WTC11 (cell line): ENCODE data around the gene SLC5A2. TPM values are rescaled to one million over a fixed set of nuclear protein-coding genes. Genes with fewer than 3 reads are reported as not detected.

Source experiments
- ATAC-seq: fragments of 200-7000 bp; cut with Tn5 transposase; 2 replicates; pipeline ENCODE4 v1.10.0; 2021; ENCODE audit warnings: mild to moderate bottlenecking, moderate library complexity
- CTCF ChIA-PET: fragments of 300-600 bp; sonication (Branson Sonifier 250); formaldehyde crosslinking; loops from one replicate; lab custom pipeline; 2021; ENCODE audit warnings: antibody characterized with exemption; lab: Charles Lee
- POLR2A ChIA-PET: fragments of 350-600 bp; sonication (Branson Sonifier 250); formaldehyde crosslinking; loops from one replicate; lab custom pipeline; 2021; ENCODE audit warnings: antibody characterized with exemption; lab: Charles Lee
- DNase-seq: peaks from one replicate; pipeline ENCODE4 v3.0.0; 2021; ENCODE audit warnings: low spot score
- H3K27ac Mint-ChIP-seq: 2 replicates; pipeline ENCODE4 v1.8.0; 2021; ENCODE audit warnings: mixed read lengths
- H3K27me3 Mint-ChIP-seq: 2 replicates; pipeline ENCODE4 v1.8.0; 2021; ENCODE audit warnings: low read depth, mild to moderate bottlenecking, moderate library complexity, mixed read lengths
- H3K36me3 Mint-ChIP-seq: 2 replicates; pipeline ENCODE4 v1.8.0; 2021; ENCODE audit warnings: mixed read lengths
- H3K4me1 Mint-ChIP-seq: 2 replicates; pipeline ENCODE4 v1.8.0; 2022; ENCODE audit warnings: mixed read lengths
- H3K4me3 Mint-ChIP-seq: 2 replicates; pipeline ENCODE4 v1.8.0; 2021; ENCODE audit warnings: mild to moderate bottlenecking, moderate library complexity, mixed read lengths
- H3K9me3 Mint-ChIP-seq: 2 replicates; pipeline ENCODE4 v1.8.0; 2021; ENCODE audit warnings: mixed read lengths
- ELF4 ChIP-seq: sonication (generic); formaldehyde crosslinking; IDR thresholded peaks from 2 replicates; pipeline ENCODE4 v1.8.1; 2022; ENCODE audit warnings: low read depth, mild to moderate bottlenecking, moderate library complexity, missing genetic modification reagents
- ETV6 ChIP-seq: sonication (generic); formaldehyde crosslinking; IDR thresholded peaks from 2 replicates; pipeline ENCODE4 v1.8.1; 2022; ENCODE audit warnings: mild to moderate bottlenecking, missing genetic modification reagents
- FOXK1 ChIP-seq: sonication (generic); formaldehyde crosslinking; IDR thresholded peaks from 2 replicates; pipeline ENCODE4 v1.8.0; 2022; ENCODE audit warnings: mild to moderate bottlenecking, moderate library complexity, missing genetic modification reagents
- GRHL2 ChIP-seq: fragments of 250-450 bp; sonication (Bioruptor Pico); IDR thresholded peaks from 2 replicates; pipeline ENCODE4 v1.8.0; 2022; ENCODE audit warnings: mild to moderate bottlenecking, moderate library complexity; ENCODE audit not compliant: insufficient replicate concordance, severe bottlenecking
- GTF2I ChIP-seq: fragments of 250-450 bp; sonication (Bioruptor Pico); conservative IDR thresholded peaks from 2 replicates; pipeline ENCODE4 v1.4.0; 2021; ENCODE audit warnings: mild to moderate bottlenecking
- HMGA2 ChIP-seq: fragments of 250-450 bp; sonication (Bioruptor Pico); IDR thresholded peaks from 2 replicates; pipeline ENCODE4 v1.4.0; 2021; ENCODE audit warnings: mild to moderate bottlenecking, moderate library complexity
- NFYB ChIP-seq: sonication (generic); formaldehyde crosslinking; conservative IDR thresholded peaks from 2 replicates; pipeline ENCODE4 v1.8.0; 2022; ENCODE audit warnings: low read depth, missing genetic modification reagents
- NR1H2 ChIP-seq: sonication (generic); formaldehyde crosslinking; IDR thresholded peaks from 2 replicates; pipeline ENCODE4 v1.9.0; 2021; ENCODE audit warnings: mild to moderate bottlenecking, moderate library complexity, missing genetic modification reagents
- PRRX2 ChIP-seq: fragments of 250-450 bp; sonication (Bioruptor Pico); IDR thresholded peaks from 2 replicates; pipeline ENCODE4 v1.8.0; 2021; ENCODE audit warnings: mild to moderate bottlenecking
- RORB ChIP-seq: fragments of 250-450 bp; sonication (Bioruptor Pico); IDR thresholded peaks from 2 replicates; pipeline ENCODE4 v1.9.0; 2021; ENCODE audit warnings: mild to moderate bottlenecking
- TCF7 ChIP-seq: sonication (generic); formaldehyde crosslinking; IDR thresholded peaks from 2 replicates; pipeline ENCODE4 v1.8.0; 2022; ENCODE audit warnings: mild to moderate bottlenecking, low read depth, missing genetic modification reagents, moderate library complexity
- TEAD1 ChIP-seq: sonication (generic); formaldehyde crosslinking; IDR thresholded peaks from 2 replicates; pipeline ENCODE4 v1.8.0; 2022; ENCODE audit warnings: mild to moderate bottlenecking, missing genetic modification reagents
- TEAD4 ChIP-seq: sonication (generic); formaldehyde crosslinking; IDR thresholded peaks from 2 replicates; pipeline ENCODE4 v1.8.0; 2022; ENCODE audit warnings: mild to moderate bottlenecking, missing genetic modification reagents
- TP53 ChIP-seq: sonication (generic); formaldehyde crosslinking; IDR thresholded peaks from 2 replicates; pipeline ENCODE4 v1.8.1; 2023; ENCODE audit warnings: mild to moderate bottlenecking, missing genetic modification reagents
- total RNA-seq: library from RNA; stranded (reverse); gene quantifications from 3 replicates; pipeline ENCODE4 v1.2.3, GENCODE V29; 2021
- TF ChIP-seq, protein P1 (sequence below): fragments of 250-450 bp; sonication (Bioruptor Pico); IDR thresholded peaks from 2 replicates; pipeline ENCODE4 v1.8.0; 2021; ENCODE audit warnings: mild to moderate bottlenecking
- TF ChIP-seq, protein P2 (sequence below): fragments of 250-450 bp; sonication (Bioruptor Pico); IDR thresholded peaks from 2 replicates; pipeline ENCODE4 v2.1.2; 2022; ENCODE audit warnings: mild to moderate bottlenecking, moderate library complexity
- TF ChIP-seq, protein P3 (sequence below): fragments of 250-450 bp; sonication (Bioruptor Pico); IDR thresholded peaks from 2 replicates; pipeline ENCODE4 v1.9.0; 2021; ENCODE audit warnings: moderate library complexity, mild to moderate bottlenecking, inconsistent platforms, borderline replicate concordance
- TF ChIP-seq, protein P4 (sequence below): sonication (generic); formaldehyde crosslinking; IDR thresholded peaks from 2 replicates; pipeline ENCODE4 v1.8.1; 2023; ENCODE audit warnings: mild to moderate bottlenecking, missing genetic modification reagents, moderate library complexity
- TF ChIP-seq, protein P5 (sequence below): fragments of 250-450 bp; sonication (Bioruptor Pico); IDR thresholded peaks from 2 replicates; pipeline ENCODE4 v1.9.0; 2021; ENCODE audit warnings: mild to moderate bottlenecking, borderline replicate concordance
- TF ChIP-seq, protein P6 (sequence below): sonication (generic); formaldehyde crosslinking; IDR thresholded peaks from 2 replicates; pipeline ENCODE4 v1.8.0; 2023; ENCODE audit warnings: missing genetic modification reagents
- TF ChIP-seq, protein P7 (sequence below): sonication (generic); formaldehyde crosslinking; IDR thresholded peaks from 2 replicates; pipeline ENCODE4 v1.8.1; 2023; ENCODE audit warnings: mild to moderate bottlenecking, missing genetic modification reagents, moderate library complexity
- TF ChIP-seq, protein P8 (sequence below): sonication (generic); formaldehyde crosslinking; IDR thresholded peaks from 2 replicates; pipeline ENCODE4 v1.8.0; 2023; ENCODE audit warnings: missing genetic modification reagents, mild to moderate bottlenecking, borderline replicate concordance
- TF ChIP-seq, protein P9 (sequence below): sonication (generic); formaldehyde crosslinking; IDR thresholded peaks from 2 replicates; pipeline ENCODE4 v1.8.1; 2022; ENCODE audit warnings: mild to moderate bottlenecking, moderate library complexity, missing genetic modification reagents

SLC5A2 gene
- total RNA-seq, 1 experiment from 2014 or later, result 0.83 TPM

DNA sequence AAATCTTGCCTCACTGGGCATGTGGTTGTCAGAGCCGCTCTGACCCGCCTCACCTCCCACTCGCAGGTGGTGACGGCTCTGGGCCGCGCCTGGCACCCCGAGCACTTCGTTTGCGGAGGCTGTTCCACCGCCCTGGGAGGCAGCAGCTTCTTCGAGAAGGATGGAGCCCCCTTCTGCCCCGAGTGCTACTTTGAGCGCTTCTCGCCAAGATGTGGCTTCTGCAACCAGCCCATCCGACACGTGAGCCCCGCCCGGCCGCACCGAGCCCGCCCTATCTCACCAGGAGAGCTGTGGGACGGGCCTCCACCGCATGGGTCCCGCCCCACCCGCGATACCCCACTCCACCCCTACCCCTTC lies 7.0 kb upstream of the SLC5A2 start:
- ChIA-PET POLR2A (interaction anchor here (0.5 to 1.2 kb wide), 4 partner anchors 11 to 422 kb away, joined by 4 to 7 read pairs (median 4); no protein-coding TSS in a partner anchor), CTCF (interaction anchor here (0.8 to 13.1 kb wide), 4 partner anchors 12 to 239 kb away, joined by 3 to 221 read pairs (median 17); partner anchors contain the start of gene ARMC5)
- Mint-ChIP-seq H3K9me3 (0 out of 2 replicates have a peak, but pooled peaks cover 5% of the 10 kb centered on the region), H3K27me3 (peaks cover 88% of the 10 kb centered on the region), H3K4me1 (peaks cover 16% of the 10 kb centered on the region), H3K36me3 (no peaks in the 10 kb centered on the region), H3K27ac (no peak overlapping the region), H3K4me3 (peak overlapping the region; percentile 81)
- DNase-seq (peak; percentile 41), ATAC-seq (no peak)
- TF ChIP-seq NFYB (CRISPR knock-in tag), result no peak
- no peak for TF ChIP-seq FOXK1 (CRISPR knock-in tag)
- no peak for TF ChIP-seq TEAD4 (CRISPR knock-in tag)
- TF ChIP-seq, protein P1, sequence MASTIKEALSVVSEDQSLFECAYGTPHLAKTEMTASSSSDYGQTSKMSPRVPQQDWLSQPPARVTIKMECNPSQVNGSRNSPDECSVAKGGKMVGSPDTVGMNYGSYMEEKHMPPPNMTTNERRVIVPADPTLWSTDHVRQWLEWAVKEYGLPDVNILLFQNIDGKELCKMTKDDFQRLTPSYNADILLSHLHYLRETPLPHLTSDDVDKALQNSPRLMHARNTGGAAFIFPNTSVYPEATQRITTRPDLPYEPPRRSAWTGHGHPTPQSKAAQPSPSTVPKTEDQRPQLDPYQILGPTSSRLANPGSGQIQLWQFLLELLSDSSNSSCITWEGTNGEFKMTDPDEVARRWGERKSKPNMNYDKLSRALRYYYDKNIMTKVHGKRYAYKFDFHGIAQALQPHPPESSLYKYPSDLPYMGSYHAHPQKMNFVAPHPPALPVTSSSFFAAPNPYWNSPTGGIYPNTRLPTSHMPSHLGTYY, result no peak
- no peak for TF ChIP-seq TCF7 (CRISPR knock-in tag)
- TF ChIP-seq, protein P2, sequence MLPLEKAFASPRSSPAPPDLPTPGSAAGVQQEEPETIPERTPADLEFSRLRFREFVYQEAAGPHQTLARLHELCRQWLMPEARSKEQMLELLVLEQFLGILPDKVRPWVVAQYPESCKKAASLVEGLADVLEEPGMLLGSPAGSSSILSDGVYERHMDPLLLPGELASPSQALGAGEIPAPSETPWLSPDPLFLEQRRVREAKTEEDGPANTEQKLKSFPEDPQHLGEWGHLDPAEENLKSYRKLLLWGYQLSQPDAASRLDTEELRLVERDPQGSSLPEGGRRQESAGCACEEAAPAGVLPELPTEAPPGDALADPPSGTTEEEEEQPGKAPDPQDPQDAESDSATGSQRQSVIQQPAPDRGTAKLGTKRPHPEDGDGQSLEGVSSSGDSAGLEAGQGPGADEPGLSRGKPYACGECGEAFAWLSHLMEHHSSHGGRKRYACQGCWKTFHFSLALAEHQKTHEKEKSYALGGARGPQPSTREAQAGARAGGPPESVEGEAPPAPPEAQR (CRISPR knock-in tag), result no peak
- TF ChIP-seq TP53 (CRISPR knock-in tag), result no peak
- TF ChIP-seq, protein P3, sequence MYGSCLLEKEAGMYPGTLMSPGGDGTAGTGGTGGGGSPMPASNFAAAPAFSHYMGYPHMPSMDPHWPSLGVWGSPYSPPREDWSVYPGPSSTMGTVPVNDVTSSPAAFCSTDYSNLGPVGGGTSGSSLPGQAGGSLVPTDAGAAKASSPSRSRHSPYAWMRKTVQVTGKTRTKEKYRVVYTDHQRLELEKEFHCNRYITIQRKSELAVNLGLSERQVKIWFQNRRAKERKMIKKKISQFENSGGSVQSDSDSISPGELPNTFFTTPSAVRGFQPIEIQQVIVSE (CRISPR knock-in tag), result no peak
- TF ChIP-seq, protein P4, sequence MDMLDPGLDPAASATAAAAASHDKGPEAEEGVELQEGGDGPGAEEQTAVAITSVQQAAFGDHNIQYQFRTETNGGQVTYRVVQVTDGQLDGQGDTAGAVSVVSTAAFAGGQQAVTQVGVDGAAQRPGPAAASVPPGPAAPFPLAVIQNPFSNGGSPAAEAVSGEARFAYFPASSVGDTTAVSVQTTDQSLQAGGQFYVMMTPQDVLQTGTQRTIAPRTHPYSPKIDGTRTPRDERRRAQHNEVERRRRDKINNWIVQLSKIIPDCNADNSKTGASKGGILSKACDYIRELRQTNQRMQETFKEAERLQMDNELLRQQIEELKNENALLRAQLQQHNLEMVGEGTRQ, result peak; percentile 41; the same call in 1 of the 2 replicates
- TF ChIP-seq RORB (CRISPR knock-in tag), result no peak
- TF ChIP-seq, protein P5, sequence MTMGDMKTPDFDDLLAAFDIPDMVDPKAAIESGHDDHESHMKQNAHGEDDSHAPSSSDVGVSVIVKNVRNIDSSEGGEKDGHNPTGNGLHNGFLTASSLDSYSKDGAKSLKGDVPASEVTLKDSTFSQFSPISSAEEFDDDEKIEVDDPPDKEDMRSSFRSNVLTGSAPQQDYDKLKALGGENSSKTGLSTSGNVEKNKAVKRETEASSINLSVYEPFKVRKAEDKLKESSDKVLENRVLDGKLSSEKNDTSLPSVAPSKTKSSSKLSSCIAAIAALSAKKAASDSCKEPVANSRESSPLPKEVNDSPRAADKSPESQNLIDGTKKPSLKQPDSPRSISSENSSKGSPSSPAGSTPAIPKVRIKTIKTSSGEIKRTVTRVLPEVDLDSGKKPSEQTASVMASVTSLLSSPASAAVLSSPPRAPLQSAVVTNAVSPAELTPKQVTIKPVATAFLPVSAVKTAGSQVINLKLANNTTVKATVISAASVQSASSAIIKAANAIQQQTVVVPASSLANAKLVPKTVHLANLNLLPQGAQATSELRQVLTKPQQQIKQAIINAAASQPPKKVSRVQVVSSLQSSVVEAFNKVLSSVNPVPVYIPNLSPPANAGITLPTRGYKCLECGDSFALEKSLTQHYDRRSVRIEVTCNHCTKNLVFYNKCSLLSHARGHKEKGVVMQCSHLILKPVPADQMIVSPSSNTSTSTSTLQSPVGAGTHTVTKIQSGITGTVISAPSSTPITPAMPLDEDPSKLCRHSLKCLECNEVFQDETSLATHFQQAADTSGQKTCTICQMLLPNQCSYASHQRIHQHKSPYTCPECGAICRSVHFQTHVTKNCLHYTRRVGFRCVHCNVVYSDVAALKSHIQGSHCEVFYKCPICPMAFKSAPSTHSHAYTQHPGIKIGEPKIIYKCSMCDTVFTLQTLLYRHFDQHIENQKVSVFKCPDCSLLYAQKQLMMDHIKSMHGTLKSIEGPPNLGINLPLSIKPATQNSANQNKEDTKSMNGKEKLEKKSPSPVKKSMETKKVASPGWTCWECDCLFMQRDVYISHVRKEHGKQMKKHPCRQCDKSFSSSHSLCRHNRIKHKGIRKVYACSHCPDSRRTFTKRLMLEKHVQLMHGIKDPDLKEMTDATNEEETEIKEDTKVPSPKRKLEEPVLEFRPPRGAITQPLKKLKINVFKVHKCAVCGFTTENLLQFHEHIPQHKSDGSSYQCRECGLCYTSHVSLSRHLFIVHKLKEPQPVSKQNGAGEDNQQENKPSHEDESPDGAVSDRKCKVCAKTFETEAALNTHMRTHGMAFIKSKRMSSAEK (CRISPR knock-in tag), result no peak
- no peak for TF ChIP-seq HMGA2 (CRISPR knock-in tag)
- TF ChIP-seq, protein P6, sequence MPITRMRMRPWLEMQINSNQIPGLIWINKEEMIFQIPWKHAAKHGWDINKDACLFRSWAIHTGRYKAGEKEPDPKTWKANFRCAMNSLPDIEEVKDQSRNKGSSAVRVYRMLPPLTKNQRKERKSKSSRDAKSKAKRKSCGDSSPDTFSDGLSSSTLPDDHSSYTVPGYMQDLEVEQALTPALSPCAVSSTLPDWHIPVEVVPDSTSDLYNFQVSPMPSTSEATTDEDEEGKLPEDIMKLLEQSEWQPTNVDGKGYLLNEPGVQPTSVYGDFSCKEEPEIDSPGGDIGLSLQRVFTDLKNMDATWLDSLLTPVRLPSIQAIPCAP (CRISPR knock-in tag), result no peak
- no peak for TF ChIP-seq ELF4 (CRISPR knock-in tag)
- TF ChIP-seq TEAD1 (CRISPR knock-in tag), result no peak
- no peak for TF ChIP-seq ETV6 (CRISPR knock-in tag)
- TF ChIP-seq GRHL2 (CRISPR knock-in tag), result no peak
- TF ChIP-seq, protein P7, sequence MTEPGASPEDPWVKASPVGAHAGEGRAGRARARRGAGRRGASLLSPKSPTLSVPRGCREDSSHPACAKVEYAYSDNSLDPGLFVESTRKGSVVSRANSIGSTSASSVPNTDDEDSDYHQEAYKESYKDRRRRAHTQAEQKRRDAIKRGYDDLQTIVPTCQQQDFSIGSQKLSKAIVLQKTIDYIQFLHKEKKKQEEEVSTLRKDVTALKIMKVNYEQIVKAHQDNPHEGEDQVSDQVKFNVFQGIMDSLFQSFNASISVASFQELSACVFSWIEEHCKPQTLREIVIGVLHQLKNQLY (CRISPR knock-in tag), result no peak
- no peak for TF ChIP-seq PRRX2 (CRISPR knock-in tag)
- TF ChIP-seq, protein P8, sequence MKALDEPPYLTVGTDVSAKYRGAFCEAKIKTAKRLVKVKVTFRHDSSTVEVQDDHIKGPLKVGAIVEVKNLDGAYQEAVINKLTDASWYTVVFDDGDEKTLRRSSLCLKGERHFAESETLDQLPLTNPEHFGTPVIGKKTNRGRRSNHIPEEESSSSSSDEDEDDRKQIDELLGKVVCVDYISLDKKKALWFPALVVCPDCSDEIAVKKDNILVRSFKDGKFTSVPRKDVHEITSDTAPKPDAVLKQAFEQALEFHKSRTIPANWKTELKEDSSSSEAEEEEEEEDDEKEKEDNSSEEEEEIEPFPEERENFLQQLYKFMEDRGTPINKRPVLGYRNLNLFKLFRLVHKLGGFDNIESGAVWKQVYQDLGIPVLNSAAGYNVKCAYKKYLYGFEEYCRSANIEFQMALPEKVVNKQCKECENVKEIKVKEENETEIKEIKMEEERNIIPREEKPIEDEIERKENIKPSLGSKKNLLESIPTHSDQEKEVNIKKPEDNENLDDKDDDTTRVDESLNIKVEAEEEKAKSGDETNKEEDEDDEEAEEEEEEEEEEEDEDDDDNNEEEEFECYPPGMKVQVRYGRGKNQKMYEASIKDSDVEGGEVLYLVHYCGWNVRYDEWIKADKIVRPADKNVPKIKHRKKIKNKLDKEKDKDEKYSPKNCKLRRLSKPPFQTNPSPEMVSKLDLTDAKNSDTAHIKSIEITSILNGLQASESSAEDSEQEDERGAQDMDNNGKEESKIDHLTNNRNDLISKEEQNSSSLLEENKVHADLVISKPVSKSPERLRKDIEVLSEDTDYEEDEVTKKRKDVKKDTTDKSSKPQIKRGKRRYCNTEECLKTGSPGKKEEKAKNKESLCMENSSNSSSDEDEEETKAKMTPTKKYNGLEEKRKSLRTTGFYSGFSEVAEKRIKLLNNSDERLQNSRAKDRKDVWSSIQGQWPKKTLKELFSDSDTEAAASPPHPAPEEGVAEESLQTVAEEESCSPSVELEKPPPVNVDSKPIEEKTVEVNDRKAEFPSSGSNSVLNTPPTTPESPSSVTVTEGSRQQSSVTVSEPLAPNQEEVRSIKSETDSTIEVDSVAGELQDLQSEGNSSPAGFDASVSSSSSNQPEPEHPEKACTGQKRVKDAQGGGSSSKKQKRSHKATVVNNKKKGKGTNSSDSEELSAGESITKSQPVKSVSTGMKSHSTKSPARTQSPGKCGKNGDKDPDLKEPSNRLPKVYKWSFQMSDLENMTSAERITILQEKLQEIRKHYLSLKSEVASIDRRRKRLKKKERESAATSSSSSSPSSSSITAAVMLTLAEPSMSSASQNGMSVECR, result no peak
- no peak for TF ChIP-seq GTF2I (CRISPR knock-in tag)
- no peak for TF ChIP-seq NR1H2
- TF ChIP-seq, protein P9, sequence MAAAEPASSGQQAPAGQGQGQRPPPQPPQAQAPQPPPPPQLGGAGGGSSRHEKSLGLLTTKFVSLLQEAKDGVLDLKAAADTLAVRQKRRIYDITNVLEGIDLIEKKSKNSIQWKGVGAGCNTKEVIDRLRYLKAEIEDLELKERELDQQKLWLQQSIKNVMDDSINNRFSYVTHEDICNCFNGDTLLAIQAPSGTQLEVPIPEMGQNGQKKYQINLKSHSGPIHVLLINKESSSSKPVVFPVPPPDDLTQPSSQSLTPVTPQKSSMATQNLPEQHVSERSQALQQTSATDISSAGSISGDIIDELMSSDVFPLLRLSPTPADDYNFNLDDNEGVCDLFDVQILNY (CRISPR knock-in tag), result no peak
